ENCODE data around the gene FZD8.

GRCh38 chr10:35641676-35642034, 441 bp downstream of the FZD8 start:
- TF ChIP-seq CTCF (IDR thresholded peaks at IDR 0.05; ENCODE audit: insufficient read depth, low read depth, low read length) (no peak), EZH2 (IDR thresholded peaks at IDR 0.05; ENCODE audit: insufficient read depth, low read length) (no peak)
